OCI-M2 (cell line): ENCODE data around the gene COL6A5.
"Not testable (repeated sequence)": the region's sequence is repeated elsewhere in the genome, so short reads cannot be mapped to it uniquely, and the experiment has no call there.

ENCODE experiments used
- DNase-seq: peaks from one replicate; lab custom pipeline; 2025; ENCODE audit not compliant: unreplicated experiment; lab: John Stamatoyannopoulos, UW

Gene COL6A5

DNA sequence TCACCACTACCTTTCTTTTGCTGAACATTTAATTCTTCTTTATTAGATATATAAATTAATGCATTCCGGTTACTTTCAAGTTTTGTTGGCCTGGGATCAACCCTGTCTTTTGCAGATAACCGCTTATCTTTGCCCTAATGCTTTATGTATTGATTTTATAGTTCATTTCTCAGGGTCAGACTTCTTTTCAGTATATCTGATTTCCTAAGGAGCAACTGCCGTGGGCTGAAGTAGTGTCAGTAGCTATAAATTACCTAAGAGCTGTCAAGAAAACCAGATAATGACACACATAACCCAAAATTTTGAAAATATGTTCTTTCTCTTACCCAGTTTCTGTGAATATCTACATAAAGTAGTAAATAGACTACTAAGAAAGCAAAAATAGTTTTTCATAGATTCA lies 38.0 kb downstream of the COL6A5 start:
- no peak for DNase-seq

DNA sequence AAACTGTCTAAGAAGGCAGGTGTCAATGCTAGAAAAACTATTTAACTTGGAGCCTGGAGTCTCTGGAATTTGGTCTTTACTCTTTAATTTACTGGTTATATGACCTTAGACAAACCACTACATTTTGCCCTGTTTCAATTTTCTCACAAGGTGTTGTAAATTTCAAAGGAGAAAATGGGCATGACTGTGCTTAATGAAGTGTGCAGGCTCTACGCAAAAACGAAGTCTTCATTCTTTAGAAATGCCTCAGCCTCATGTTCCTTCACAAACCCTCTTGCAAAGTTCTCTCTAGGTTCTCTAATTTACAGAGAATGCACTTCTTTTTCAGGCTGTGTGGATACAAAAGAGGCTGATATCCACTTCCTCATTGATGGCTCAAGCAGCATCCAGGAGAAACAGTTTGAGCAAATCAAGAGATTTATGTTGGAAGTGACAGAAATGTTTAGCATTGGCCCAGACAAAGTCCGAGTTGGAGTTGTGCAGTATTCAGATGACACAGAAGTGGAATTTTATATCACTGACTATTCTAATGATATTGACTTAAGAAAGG lies 39.1 kb downstream of the COL6A5 start:
- DNase-seq: no peak

DNA sequence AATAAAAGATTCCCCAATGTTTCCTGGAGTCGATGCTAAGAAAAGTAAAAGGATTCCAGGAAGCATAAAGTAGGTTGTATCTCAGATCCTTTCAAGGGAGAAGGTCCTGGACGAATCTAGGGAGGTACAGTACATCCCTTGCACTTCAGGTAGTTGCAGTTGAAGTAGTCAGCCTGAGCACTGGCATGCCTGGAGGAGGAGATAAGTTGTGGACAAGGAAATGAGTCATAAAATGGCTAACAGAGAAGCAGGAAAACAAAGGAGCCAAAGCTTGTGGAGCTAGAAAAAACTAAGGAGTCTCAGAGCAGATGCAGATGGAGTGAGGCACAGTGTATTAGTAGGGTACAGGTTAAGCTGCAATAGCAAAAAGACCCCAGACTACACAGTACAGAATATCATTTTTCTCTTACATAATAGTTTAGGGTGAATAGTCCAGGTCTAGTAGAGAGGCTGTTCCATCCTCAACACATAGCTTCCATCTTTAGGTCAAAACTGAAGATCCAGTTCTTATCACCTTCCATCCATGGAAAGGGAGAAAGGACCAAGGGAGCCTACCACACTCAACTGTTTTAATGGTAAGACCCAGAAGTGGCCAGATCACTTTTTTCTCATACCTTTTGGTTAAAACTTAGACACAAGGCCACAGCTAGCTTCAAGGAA lies 41.3 kb downstream of the COL6A5 start:
- DNase-seq: no peak

DNA sequence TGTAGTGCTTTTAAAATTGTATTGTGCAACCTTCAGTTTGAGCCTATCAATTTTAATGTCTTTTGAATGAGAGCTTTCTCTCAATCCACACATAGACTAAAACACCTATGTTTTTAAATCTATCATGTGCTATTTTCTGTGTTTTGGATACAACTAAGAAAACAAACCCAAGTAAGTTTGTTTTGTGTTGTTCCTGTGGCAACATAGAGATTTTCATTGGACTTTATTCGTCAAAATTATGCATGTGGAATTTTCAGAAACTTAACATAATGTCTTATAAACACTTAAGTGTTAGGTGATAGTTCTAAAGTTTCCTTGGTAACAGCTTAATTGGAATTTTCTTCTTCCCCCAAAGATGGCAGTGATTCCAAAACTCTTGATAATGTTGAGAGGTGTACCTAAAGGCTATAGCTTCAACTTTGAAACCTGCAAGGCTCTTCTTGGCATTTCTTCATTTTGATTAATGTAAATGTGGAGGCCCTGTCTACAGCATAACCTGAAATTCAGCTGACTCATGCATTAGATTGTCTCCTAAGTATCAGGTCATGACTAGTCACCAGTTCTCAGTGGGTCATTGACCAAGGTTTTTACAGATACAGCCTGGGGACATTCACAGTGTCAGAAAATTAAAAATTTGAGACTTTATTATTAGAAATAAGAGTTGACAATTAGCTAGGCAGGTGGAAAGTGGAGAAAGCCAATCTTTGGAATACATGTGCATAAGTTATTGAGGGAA lies 44.4 kb downstream of the COL6A5 start:
- no peak for DNase-seq

DNA sequence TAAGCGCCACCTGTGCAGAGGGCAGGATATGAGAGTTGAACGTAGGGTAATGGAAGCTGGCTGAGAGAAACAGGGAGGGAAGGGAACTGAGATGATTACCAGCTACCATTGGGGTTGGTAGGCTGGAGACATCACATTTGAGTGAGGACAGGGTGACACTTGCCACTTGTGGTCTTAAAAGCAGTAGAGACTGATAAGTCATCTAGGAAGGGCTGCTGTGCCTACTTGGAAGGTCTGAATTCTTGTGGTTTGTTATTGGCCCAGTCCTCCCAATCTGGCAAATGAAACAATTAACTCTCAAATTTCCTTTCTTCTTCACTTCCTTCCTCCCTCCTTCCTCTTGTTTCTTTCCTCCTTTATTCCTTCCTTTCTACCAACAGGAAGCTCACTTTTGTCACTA lies 46.8 kb downstream of the COL6A5 start:
- DNase-seq: no peak

DNA sequence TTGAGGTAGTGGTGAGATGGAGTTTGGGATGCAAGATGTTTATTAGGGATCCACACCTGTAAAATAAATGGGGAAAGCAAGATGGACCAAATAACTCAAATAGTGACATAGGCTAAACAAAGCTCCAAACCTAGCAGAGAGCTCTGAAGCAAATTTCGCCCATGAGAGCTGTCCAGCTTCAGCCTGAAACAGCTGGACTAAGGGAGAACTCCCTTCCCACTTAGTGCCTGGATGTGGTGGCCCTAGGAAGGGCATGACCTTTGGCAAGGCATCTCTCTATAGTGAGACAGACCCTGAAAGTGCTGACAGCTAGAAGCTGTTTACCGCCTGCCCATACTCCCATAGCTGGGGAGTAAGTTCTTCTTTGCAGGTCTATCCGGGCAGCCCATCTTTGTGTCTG lies 48.1 kb downstream of the COL6A5 start:
- DNase-seq: no peak

DNA sequence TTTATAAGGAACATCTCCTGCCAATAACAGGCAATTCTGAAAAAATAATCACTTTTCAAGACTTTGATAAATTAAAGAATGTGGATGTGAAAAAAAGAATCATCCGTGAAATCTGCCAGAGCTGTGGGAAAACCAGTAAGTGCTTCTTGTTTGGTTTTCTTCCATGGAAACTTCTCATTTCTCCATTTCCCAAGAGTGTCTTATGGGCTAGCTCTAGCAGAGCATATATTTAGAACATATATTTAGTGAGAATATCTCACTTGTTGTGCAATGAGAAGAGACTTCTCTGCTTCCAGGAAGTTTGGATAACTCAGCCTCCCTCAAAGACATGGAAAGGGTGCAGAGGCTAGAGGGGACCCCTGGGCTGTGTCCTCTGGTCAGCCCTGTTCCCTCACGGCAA lies 49.9 kb downstream of the COL6A5 start:
- DNase-seq: no peak

DNA sequence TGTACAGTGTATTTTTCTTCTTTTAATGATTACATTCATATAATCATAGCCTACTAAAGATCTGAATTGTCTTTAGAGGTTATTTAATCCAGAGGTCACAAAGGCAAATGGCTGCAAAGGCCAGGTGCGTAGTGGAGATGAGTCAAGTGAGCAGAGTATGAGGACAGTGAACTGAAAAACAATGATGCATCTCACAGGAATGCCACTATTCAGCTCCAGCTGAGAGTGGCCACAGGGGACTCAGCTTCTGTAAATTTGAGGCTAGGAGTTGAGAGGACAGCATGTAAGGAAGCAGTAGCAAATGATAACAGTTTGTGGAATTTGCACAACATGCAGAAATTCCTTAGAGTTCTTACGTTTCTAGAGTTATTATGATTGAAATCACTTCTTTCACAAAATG lies 50.4 kb downstream of the COL6A5 start:
- no peak for DNase-seq

DNA sequence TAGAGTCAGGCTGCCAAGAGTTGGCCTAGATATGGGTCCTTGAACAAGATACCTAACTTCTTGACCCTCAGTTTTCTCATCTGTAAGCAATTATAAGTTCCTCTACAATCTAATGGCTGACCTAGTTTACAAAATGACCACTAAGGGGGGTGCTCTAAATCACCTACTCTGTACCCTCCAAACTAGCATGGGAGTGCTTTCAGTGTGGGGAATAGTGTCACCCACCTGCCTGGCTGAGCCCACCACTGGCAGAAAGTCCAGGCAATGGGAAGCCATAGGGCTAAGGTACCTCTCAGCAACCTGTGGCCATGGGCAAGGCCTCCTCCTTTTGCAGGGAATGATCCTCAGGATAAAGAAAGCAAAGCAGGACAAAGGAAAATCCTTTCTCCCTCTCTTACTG lies 58.9 kb downstream of the COL6A5 start:
- DNase-seq: no peak

DNA sequence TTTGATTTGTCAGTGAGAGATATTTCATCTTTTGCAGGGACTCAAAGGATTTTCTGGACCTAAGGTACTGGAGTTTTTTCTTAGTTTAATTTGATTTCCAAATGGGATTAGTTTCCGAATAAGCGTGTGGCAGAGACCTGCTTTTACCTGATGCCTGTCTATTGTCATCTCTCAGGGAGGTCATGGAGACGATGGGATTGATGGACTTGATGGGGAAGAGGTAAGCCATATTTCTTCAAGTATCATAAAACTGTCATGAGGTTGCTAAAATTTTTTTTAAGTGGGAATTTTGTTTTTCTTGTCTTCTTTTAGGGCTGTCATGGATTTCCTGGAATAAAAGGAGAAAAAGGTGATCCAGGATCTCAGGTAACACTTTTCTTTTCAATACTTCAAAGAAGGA lies 60.5 kb downstream of the COL6A5 start:
- no peak for DNase-seq

DNA sequence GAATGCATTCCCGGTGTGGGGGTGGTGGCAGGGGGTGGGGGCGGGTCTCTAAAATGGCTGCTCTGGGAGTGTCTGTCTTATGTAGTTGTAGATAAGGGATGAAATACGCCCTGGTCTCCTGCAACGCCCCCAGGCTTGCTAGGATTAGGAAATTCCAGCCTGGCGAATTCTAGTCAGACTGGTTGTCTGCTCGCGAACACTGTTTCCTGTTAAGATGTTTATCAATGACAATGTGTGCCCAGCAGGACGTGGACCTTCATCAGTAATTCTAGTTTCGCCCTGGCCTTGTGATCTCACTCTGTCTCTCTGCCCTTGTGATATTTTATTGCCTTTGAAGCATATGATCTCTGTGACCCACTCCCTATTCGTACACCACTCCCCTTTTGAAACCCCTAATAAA lies 62.8 kb downstream of the COL6A5 start:
- DNase-seq: not testable (repeated sequence)

DNA sequence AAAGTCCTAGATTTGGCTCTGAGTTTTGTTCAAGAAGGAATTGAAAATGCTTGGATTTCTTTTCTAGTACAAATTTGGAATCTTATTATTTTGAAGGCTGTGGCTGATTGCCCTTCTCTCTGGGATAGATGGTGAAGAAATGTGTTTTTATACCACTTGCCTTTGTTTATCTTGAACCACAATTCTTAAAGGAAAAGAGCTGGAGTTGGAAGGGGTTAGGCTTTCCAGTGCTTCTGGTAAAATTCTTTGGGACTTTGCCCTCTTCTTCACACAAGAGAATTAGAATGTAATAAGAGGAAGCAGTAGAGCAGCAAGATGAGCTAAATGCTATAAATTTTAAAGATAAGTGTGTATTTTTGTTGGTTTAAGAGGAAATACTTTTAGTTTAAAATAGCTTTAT lies 65.8 kb downstream of the COL6A5 start:
- DNase-seq: no peak

DNA sequence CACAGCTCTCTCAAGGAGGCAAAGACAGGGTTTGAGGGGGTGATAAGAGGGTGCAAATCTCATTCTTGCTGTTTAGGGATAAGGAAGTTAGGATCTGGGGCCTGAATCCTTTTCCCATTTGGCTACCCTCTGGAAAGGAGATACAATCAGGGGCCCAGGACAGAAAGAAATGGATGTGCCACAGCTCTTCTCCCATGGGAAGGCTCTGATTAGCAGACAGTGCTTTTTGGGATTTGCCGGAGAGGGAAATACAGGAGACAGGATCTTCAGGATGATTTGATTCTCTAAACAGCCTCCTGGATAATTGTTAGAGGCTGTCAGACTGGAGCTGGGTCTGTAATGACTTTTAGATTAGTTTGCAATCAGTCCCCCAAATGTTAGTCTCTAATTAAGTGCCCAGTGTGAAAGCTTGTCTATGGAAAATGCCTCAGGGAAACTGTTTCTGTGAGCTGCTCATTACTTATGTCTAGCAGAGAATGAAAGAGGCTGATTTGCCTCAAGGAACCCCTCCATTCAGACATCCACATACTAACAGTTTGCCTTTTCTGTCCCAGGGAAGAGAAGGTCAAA lies 67.6 kb downstream of the COL6A5 start:
- no peak for DNase-seq

DNA sequence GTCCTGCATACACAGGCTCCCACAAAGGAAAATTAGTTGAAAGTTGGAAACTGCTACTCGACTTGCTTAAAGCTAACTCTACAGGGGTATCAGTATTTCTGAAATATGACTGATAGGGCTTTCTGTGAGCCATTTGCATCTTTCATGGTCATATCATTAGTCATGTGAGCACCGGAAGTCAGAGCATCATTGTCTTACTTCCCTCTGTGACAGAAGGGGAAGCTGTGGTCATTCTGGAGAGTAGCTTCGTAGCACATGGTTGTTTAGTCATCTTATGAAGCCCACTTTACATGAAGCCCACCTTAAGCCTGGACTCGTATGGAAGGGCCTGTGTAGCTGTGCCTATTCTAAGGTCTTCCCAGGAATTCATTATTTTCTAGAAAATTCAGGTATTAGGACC lies 69.0 kb downstream of the COL6A5 start:
- DNase-seq: no peak

DNA sequence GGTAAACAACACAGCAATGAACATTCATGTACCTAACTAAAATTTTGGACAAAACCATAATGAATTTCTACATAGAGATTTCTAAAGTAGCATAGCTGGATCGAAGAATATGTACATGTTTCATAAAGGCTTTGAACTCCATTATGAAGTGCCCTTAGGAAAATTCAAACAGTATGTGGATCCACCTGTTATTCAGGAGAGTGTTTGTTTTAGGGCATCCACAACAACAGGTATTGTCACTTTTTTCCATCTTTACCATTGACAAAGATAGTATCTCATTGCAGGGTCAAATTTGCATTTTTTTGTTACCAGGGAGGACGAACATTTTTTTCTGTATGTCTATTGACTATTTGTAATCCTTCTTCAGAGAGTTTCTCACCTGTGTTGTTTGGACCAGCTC lies 75.0 kb downstream of the COL6A5 start:
- no peak for DNase-seq

DNA sequence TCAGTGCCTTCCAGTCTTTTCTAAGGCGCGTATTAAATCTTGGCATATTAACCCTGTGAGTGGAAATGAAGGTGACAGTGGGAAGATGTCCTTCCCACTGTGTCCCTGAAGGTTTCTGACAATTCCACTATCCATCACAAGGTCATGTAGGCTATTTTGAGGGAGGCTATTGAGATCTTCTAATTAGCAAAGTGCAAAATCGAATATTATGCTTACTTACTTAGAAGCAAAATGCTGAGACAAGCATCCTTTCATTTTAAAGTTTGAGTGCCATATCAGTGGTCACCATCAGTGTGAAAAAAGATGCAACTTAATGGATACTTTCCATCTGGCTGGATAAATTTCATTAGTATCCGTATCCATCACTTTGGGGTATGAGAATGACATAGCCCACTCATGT lies 77.6 kb downstream of the COL6A5 start:
- no peak for DNase-seq

DNA sequence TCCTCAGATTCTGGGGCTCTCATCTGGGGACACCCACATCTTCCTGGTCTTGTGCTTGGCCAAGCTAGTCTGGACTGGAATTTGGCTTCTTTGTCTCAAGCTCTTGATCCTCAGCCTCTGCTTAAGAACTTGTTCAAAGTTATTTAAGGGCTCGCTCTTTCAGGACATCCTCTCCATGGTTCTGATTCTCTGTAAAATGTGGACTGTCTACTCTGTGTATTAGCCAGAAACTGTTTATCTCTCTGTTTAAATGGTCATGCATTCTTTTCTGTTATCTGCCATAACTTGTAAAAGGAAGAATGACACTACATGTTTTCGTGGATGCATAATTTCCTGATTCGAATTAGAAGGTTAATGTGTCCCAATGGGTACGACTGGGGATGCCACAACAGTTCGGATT lies 79.4 kb downstream of the COL6A5 start:
- no peak for DNase-seq

DNA sequence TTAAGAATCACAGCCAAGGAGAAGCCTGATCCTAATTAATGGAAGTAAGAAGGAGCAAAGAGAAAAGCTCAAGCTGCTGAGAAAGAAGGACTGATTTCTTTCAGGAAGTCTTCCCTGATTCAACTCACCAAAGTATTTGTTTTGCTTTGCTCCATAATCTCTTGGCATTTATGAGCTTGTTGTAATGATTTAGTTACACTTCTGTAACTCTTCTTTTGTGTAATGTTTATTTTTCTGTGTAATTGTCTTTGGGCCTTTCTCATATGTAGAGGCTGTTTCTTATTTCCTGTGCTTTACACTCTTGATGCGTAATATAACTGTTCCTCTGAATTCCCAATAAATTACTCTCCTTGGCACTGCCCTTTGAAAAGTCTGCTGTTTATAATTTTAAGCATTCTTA lies 80.0 kb downstream of the COL6A5 start:
- DNase-seq: no peak

DNA sequence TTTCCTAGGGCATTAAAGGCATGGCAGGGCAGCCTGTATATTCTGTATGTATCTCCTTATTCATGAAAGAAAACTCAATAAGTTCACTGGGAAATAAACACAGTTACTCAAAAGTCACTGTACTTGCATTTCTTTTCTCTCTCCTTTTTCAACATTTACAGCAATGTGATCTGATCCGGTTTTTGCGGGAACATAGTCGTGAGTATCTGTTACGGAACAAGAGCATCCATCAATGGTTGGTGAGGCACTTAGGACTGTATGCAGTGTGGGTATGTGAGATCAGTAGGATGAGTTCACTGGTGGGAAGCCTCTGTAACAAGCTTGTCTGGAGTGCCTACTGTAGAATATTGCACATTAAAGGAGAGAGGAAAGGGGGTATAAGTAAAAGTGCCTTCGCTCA lies 80.7 kb downstream of the COL6A5 start:
- DNase-seq: no peak

DNA sequence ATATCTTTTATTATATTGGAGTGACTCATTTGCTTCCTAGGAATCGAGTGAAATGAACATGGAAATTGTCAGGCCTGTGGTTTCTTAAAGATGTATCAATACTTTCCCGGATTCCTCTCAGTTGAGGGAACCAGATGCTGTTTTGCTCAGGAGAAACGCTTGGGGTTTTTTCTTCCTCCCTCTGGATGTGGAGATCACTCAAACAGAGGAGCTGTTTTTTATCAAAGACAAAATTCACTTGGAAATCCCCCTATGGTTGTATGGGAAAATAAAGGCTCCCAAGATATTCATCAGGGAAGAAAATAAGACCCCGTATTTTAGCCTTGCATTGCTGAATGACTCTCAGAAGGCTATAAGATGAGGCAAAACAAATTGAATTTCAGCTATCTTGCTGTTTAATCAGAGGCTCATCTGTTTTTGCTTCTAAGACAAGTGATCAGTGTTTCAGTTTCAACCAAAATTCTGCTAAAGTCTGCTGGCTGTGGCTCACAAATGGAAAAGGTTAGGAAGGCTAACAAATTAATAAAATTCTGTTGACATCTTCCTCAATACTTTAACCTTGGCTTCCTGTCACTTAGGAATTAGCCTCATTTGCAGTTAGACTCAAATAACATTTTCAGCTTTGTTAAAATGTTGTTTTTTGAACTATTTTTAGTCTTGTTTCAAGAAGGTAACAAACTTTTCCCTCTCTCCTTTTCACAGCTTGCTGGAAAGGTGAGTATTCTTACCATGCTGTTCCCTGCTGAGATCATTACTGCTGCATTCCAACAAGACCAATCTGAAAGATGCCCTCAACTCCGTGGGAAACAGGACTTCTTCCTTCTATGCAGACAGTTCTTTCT lies 83.6 kb downstream of the COL6A5 start:
- no peak for DNase-seq

DNA sequence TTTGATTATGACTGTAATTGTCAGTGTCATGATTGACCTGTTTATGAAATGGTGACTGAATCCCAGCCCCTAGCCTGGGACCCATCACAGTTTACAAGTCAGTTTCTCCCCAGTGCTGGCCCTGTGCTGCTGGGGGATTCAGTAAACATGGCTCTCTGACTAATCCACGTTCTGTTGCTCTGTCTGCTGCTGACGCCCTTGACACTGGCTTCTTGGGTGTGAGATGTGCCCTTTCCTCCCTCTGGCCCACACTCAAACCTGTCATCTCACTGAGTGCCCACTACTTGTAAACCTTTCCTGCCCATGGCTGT lies 84.2 kb downstream of the COL6A5 start:
- DNase-seq: no peak

DNA sequence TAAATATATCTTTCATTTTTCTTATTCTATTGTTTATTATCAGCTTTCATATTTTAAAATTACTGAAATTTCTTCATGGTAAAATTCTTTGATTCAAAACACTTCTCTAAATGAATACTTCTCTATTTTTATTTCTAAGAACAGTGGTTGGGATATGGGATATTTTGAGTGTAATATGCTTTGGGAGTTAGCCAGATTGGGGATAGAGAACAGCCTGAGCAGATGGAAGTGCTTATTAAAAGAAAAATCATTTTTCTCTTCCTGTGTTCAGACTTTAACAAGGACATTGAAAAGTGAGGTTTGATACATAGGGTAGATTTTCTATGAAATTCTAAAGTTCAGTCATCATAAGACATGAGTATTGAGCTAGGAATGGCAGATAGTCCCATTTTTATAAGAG lies 84.8 kb downstream of the COL6A5 start:
- no peak for DNase-seq
